D721Med (cell line): ENCODE results near the gene ABCA8.

Experiments
- DNase-seq: peaks from one replicate; pipeline ENCODE4 v3.0.0; 2011; ENCODE audit warnings: low spot score; ENCODE audit not compliant: insufficient read length
- FAIRE-seq: peaks from 2 replicates; lab custom pipeline; 2011; peaks lifted over from hg19 to GRCh38; lab: Jason Lieb, UNC
- CTCF ChIP-seq: IDR thresholded peaks from 2 replicates; pipeline ENCODE4 v1.5.1; 2012; ENCODE audit warnings: mild to moderate bottlenecking, control low read depth; ENCODE audit not compliant: insufficient read depth; ENCODE audit errors: missing control alignments

Gene ABCA8

DNA sequence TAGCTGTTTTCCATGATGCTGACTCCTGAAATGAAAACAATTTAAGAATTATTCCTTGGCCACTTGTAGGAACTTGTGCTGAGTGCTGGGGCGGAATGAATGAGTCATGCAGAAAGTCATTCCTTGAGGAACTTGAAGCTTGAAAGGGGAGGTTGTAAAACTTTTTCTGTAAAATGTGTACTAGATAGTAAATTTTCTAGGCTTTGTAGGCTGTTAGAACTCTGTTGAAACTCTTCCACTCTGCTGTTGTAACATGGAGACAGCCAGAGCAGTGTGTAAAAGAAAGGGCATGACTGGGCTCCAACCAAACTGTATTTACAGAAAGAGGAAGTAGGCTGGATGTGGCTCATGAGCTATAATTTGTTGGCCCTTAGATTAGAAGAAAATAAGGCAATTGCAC lies 46.1 kb downstream of the ABCA8 start:
- no peak for FAIRE-seq
- TF ChIP-seq CTCF = no peak
- no peak for DNase-seq

DNA sequence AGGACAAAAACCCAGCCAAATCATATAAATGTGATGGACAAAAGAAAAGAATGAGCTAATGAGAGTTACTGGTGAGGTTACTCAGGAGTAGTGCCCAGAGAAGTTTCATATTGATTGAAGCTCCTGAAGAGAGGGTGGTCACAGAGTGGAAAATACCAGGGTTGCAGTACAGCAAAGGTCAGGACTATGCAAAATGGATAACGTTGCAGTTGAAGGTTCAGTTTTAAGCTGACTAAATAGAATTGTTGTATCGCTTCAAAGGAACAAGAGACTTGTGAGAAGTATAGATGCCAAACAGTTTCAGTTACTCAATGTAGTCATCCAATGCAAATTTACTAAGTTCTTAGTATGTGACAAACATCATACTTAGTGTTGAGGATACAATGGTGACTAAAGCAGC lies 47.1 kb downstream of the ABCA8 start:
- TF ChIP-seq CTCF = no peak
- no peak for FAIRE-seq

DNA sequence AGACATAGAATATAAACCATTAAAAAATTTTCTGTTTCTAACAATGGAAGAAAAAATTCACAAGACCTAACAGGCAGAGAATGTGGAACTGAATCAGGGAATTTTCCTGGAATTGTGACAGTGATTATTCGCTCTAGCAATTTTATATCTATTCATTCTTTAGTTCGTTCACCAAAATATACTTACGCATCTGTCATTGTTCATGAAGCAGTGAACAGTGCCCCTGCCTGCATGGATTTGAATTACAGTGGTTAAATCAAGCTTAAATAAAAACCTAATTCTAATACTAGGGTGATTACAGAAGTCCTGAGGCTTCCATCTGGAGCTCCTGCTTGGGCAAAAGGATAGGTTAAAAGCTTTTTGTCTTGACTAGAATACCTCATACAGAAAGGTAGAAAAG lies 48.6 kb downstream of the ABCA8 start:
- peak; percentile 55 for TF ChIP-seq CTCF
- no peak for DNase-seq
- peak; percentile 35 for FAIRE-seq

More for the DNA sequence above, 47.1 kb downstream of the ABCA8 start:
- DNase-seq = no peak

DNA sequence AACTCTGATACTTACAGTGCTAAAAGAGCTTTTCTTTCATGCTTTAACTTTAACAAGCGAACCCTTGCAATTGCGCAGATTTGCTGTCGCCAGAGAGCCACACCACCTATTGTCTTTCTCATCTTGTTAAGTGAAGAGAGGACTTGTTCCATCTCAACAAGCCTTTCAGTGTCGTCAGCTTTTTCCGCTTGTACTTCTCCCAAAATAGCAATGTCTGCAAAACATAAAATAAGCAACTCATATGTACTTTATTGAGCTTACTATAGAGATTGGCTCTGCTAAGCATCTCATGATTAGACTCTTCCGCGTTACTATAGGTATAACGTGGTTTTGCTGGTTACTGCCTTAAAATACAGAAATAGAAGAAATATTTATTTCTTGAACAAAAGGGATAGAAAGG lies 51.9 kb downstream of the ABCA8 start:
- FAIRE-seq (no peak), DNase-seq (no peak)
- no peak for TF ChIP-seq CTCF

- FAIRE-seq (no peak), DNase-seq (no peak)
- TF ChIP-seq CTCF = no peak
Measured at GRCh38 chr17:68897557-68897956, 57.6 kb downstream of the ABCA8 start.

- TF ChIP-seq CTCF = no peak
- FAIRE-seq = no peak
- DNase-seq = no peak
Measured at GRCh38 chr17:68892658-68893057, 62.5 kb downstream of the ABCA8 start.

- FAIRE-seq (no peak), DNase-seq (no peak)
- TF ChIP-seq CTCF = no peak
Measured at GRCh38 chr17:68892193-68892592, 63.0 kb downstream of the ABCA8 start.
